Stimulated activated CD4-positive, alpha-beta T cell treated with anti-CD3 and anti-CD28 coated beads, Interleukin-2, amount 100 ng/mL, for 24 hours (primary cell): ENCODE measurements around the gene STBD1.
"Not testable (repeated sequence)": the region's sequence is repeated elsewhere in the genome, so short reads cannot be mapped to it uniquely, and the experiment has no call there.

Source experiments
- DNase-seq, 2 donors: peaks; one replicate each; pipeline ENCODE4 v3.0.0-alpha.2; 2020

Gene STBD1

GRCh38 chr4:76326515-76326914 lies 20.0 kb downstream of the STBD1 start:
- no peak for DNase-seq

- DNase-seq: no peak
Measured at GRCh38 chr4:76334885-76335284, 28.4 kb downstream of the STBD1 start.

GRCh38 chr4:76339364-76339763 lies 32.8 kb downstream of the STBD1 start:
- DNase-seq: no peak

- no peak for DNase-seq
Measured at GRCh38 chr4:76341063-76341462, 34.5 kb downstream of the STBD1 start.

GRCh38 chr4:76342191-76342590 lies 35.7 kb downstream of the STBD1 start:
- DNase-seq: no peak

- no peak for DNase-seq
Measured at GRCh38 chr4:76342803-76343202, 36.3 kb downstream of the STBD1 start.

- peak; percentile 5 to 20 for DNase-seq
Measured at GRCh38 chr4:76354517-76355473, 48.3 kb downstream of the STBD1 start.

- no peak for DNase-seq
Measured at GRCh38 chr4:76357981-76358380, 51.4 kb downstream of the STBD1 start.

- DNase-seq: not testable (repeated sequence)
Measured at GRCh38 chr4:76359881-76360466, 53.4 kb downstream of the STBD1 start.
